Neural cell (in vitro differentiated cells): Measurements from ENCODE around the gene ZFYVE28.

ENCODE experiments used
- EP300 ChIP-seq: fragments of 450-650 bp; conservative IDR thresholded peaks from 2 replicates; pipeline ENCODE4 v1.6.1; 2014; ENCODE audit warnings: antibody characterized with exemption, mild to moderate bottlenecking, moderate library complexity; ENCODE audit not compliant: poor library complexity, severe bottlenecking
- EZH2 ChIP-seq: fragments of 200-600, 300-800 bp; shearing (Covaris generic), sonication (generic); IDR thresholded peaks from 2 replicates; pipeline ENCODE4 v1.6.1; 2014; ENCODE audit warnings: antibody characterized with exemption, low read length, borderline replicate concordance, mild to moderate bottlenecking; ENCODE audit not compliant: insufficient read depth, poor library complexity, severe bottlenecking
- MXI1 ChIP-seq: fragments of 450-650 bp; conservative IDR thresholded peaks from 2 replicates; pipeline ENCODE4 v1.6.1; 2014; ENCODE audit warnings: antibody characterized with exemption, mild to moderate bottlenecking; ENCODE audit not compliant: poor library complexity, severe bottlenecking
- POLR2AphosphoS5 ChIP-seq: IDR thresholded peaks from 2 replicates; pipeline ENCODE4 v1.6.1; 2012
- RAD21 ChIP-seq: fragments of 450-650 bp; conservative IDR thresholded peaks from 2 replicates; pipeline ENCODE4 v1.6.1; 2014; ENCODE audit warnings: antibody characterized with exemption, mild to moderate bottlenecking, moderate library complexity
- SMC3 ChIP-seq: fragments of 450-650 bp; conservative IDR thresholded peaks from 2 replicates; pipeline ENCODE4 v1.6.1; 2014; ENCODE audit warnings: antibody characterized with exemption, mild to moderate bottlenecking, moderate library complexity; ENCODE audit not compliant: poor library complexity
- TAF1 ChIP-seq: IDR thresholded peaks from 2 replicates; pipeline ENCODE4 v1.6.1; 2012; ENCODE audit warnings: low read depth
- TF ChIP-seq, protein P1 (sequence below): fragments of 450-650 bp; IDR thresholded peaks from 2 replicates; pipeline ENCODE4 v1.5.1; 2014; ENCODE audit warnings: antibody characterized with exemption, mild to moderate bottlenecking, moderate library complexity; ENCODE audit not compliant: poor library complexity, severe bottlenecking
- TF ChIP-seq, protein P2 (sequence below): IDR thresholded peaks from 2 replicates; pipeline ENCODE4 v1.6.1; 2012; ENCODE audit warnings: borderline replicate concordance

DNA sequence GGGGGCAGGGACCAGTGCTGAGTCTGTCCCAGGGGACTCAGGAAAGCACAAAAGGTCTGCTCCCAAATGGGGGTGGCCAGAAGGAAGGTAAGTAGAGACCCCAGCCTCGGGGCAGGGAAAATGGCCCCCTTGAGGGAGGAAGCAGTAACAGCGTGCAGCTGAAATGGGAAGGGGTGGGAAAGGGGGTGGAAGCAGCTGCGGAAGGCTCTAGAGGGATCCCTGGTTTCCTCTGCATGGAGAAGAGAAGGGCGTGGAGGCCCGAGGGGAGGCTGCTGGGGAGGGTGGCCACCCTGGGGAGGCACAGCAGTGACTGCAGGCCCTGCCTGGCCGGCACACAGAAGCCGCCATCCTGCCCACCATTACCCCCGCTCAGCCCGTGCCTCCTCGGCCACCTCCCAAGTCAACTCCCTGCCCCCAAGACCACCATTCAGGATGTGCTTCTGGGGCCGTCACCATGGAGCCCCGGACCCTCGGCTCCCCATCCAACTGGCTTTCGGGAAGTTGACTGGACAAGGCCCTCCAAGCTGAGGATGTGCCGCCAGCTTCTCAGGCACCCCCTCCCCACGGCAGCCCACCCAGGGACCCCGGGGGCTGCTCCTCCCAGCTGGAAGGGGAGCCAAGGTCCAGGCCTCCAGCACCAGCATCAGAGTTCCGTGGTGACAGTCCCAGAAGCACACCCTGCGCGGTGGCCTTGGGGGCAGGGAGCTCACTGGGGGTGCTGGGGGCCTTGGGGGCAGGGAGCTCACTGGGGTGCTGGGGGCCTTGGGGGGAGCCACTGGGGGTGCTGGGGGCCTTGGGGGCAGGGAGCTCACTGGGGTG, 23.9 kb upstream of the ZFYVE28 start:
- TF ChIP-seq, protein P1, sequence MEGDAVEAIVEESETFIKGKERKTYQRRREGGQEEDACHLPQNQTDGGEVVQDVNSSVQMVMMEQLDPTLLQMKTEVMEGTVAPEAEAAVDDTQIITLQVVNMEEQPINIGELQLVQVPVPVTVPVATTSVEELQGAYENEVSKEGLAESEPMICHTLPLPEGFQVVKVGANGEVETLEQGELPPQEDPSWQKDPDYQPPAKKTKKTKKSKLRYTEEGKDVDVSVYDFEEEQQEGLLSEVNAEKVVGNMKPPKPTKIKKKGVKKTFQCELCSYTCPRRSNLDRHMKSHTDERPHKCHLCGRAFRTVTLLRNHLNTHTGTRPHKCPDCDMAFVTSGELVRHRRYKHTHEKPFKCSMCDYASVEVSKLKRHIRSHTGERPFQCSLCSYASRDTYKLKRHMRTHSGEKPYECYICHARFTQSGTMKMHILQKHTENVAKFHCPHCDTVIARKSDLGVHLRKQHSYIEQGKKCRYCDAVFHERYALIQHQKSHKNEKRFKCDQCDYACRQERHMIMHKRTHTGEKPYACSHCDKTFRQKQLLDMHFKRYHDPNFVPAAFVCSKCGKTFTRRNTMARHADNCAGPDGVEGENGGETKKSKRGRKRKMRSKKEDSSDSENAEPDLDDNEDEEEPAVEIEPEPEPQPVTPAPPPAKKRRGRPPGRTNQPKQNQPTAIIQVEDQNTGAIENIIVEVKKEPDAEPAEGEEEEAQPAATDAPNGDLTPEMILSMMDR, result no peak
- TF ChIP-seq, protein P2, sequence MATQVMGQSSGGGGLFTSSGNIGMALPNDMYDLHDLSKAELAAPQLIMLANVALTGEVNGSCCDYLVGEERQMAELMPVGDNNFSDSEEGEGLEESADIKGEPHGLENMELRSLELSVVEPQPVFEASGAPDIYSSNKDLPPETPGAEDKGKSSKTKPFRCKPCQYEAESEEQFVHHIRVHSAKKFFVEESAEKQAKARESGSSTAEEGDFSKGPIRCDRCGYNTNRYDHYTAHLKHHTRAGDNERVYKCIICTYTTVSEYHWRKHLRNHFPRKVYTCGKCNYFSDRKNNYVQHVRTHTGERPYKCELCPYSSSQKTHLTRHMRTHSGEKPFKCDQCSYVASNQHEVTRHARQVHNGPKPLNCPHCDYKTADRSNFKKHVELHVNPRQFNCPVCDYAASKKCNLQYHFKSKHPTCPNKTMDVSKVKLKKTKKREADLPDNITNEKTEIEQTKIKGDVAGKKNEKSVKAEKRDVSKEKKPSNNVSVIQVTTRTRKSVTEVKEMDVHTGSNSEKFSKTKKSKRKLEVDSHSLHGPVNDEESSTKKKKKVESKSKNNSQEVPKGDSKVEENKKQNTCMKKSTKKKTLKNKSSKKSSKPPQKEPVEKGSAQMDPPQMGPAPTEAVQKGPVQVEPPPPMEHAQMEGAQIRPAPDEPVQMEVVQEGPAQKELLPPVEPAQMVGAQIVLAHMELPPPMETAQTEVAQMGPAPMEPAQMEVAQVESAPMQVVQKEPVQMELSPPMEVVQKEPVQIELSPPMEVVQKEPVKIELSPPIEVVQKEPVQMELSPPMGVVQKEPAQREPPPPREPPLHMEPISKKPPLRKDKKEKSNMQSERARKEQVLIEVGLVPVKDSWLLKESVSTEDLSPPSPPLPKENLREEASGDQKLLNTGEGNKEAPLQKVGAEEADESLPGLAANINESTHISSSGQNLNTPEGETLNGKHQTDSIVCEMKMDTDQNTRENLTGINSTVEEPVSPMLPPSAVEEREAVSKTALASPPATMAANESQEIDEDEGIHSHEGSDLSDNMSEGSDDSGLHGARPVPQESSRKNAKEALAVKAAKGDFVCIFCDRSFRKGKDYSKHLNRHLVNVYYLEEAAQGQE, result no peak
- TF ChIP-seq RAD21, result no peak
- TF ChIP-seq POLR2AphosphoS5, result no peak
- no peak for TF ChIP-seq EP300
- TF ChIP-seq EZH2, result no peak
- no peak for TF ChIP-seq SMC3
- TF ChIP-seq MXI1, result no peak
- no peak for TF ChIP-seq TAF1
